Measurements from ENCODE around the gene STIP1. TPM values are rescaled to one million over a fixed set of nuclear protein-coding genes. Genes with fewer than 3 reads are reported as not detected.

The STIP1 gene
- total and polyA plus RNA-seq, 2 donors (not counting 1 experiment from before 2014, with no cell fraction given): 49.8 to 78.7 TPM

DNA sequence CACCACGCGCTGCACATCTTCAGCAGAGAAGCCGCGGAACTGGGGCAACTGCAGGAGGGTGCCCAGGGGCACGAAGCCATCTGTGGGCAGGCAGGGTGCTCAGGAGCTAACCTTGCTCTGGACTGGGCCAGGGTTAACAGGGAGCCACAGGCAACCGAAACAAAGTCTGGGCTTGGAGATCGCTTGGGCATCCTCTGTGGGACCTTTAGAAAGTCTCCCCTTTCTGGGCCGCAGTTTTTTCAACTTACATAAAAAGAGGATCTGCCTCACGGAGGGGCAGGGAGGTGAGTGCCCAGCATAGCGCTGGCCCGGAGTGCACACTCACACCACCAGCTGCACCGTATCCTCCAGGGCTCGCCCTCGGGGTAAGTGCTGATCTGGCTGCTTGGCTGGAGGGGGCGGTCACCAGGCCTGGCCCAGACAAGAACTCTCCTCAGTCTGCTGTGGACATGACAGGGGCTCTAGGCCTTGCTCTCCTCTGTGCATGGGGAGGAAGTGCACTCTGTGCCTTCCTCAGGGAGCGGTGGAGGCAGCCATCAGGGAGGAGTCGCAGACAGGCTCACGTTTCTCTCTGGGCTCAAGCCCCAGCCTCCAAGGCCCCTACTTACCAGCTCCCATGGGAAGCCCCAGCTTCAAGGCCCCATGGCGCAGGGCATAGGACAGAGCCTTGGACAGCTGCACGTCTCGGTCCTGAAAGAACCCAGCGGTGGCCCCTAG is 39.1 kb downstream of the STIP1 start:
- WGBS (ENCODE audit: insufficient coverage): 72% methylated on average over 22 of the region's 22 CpGs
- ChIA-PET POLR2A (interaction anchor here (1.2 to 6.3 kb wide), 3 partner anchors 14 to 19 kb away, joined by 3 to 78 read pairs (median 4); partner anchors contain the start of gene FERMT3), CTCF (interaction anchor here (1.3 to 5.2 kb wide), 7 partner anchors 8 to 46 kb away, joined by 3 to 70 read pairs (median 6); partner anchors contain the start of genes FERMT3 and FKBP2)
- ATAC-seq (ENCODE audit: low read depth) (no peak), DNase-seq (no peak)
- Histone ChIP-seq H4K20me1 (ENCODE audit: control insufficient read depth, insufficient read depth, low read length, poor library complexity, severe bottlenecking) (peaks cover 13% of the 10 kb centered on the region), H3K9ac (ENCODE audit: low read length) (peak overlapping the region; percentile 85), H2AFZ (ENCODE audit: insufficient read depth, low read depth, low read length, poor library complexity, severe bottlenecking) (no peak overlapping the region), H3K27ac (ENCODE audit: low read length in 2 of 2) (peak overlapping the region; percentile 5 to 82), H3K79me2 (ENCODE audit: control insufficient read depth, insufficient read depth, low read length) (peaks cover 21% of the 10 kb centered on the region), H3K4me3 (ENCODE audit: control extremely low read depth in 1 of 5, extremely low read depth in 1 of 5, insufficient read depth in 1 of 5, low read depth in 2 of 5, low read length in 4 of 5) (peak overlapping the region; percentile 64 to 97 (median 92)), H3K4me1 (ENCODE audit: control insufficient read depth in 2 of 2, insufficient read depth in 2 of 2, low read length in 2 of 2) (peaks cover 26 to 40% of the 10 kb centered on the region in 2 donors), H3K36me3 (replicated peaks in 1 of 2; ENCODE audit: control extremely low read depth in 1 of 2, control insufficient read depth in 1 of 2, extremely low read depth in 1 of 2, insufficient read depth in 2 of 2, low read length in 1 of 2) (peaks cover 0 to 31% of the 10 kb centered on the region in 2 experiments), H3K4me2 (replicated peaks; ENCODE audit: low read depth, low read length, poor library complexity, severe bottlenecking) (peak overlapping the region; percentile 98), H3K9me3 (ENCODE audit: control extremely low read depth in 1 of 3, control insufficient read depth in 2 of 3, insufficient read depth in 1 of 3, low read length in 2 of 3) (no peaks in the 10 kb centered on the region), H3K27me3 (replicated peaks in 1 of 4; ENCODE audit: control extremely low read depth in 1 of 4, control insufficient read depth in 3 of 4, insufficient read depth in 4 of 4, low read length in 3 of 4) (no peaks in the 10 kb centered on the region)
- intact Hi-C loops (cut with micrococcal nuclease): no loop called here
- Mint-ChIP-seq H3K9me3 (ENCODE audit: insufficient read depth) (no peaks in the 10 kb centered on the region), H3K4me3 (peak overlapping the region; percentile 91), H3K27ac (peak overlapping the region; percentile 93), H3K4me1 (peaks cover 37% of the 10 kb centered on the region), H3K27me3 (no peaks in the 10 kb centered on the region)
- TF ChIP-seq, protein P1, sequence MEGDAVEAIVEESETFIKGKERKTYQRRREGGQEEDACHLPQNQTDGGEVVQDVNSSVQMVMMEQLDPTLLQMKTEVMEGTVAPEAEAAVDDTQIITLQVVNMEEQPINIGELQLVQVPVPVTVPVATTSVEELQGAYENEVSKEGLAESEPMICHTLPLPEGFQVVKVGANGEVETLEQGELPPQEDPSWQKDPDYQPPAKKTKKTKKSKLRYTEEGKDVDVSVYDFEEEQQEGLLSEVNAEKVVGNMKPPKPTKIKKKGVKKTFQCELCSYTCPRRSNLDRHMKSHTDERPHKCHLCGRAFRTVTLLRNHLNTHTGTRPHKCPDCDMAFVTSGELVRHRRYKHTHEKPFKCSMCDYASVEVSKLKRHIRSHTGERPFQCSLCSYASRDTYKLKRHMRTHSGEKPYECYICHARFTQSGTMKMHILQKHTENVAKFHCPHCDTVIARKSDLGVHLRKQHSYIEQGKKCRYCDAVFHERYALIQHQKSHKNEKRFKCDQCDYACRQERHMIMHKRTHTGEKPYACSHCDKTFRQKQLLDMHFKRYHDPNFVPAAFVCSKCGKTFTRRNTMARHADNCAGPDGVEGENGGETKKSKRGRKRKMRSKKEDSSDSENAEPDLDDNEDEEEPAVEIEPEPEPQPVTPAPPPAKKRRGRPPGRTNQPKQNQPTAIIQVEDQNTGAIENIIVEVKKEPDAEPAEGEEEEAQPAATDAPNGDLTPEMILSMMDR (IDR thresholded peaks at IDR 0.05): no peak
- no peak for TF ChIP-seq EZH2 (IDR thresholded peaks at IDR 0.05; ENCODE audit: borderline replicate concordance, insufficient read depth, low read depth, low read length, poor library complexity, severe bottlenecking)
